Astrocyte of the cerebellum (primary cell): ENCODE data around the gene EDARADD.

Experiments used
- DNase-seq: peaks from one replicate; pipeline ENCODE4 v3.0.0-alpha.2; 2011; ENCODE audit warnings: low read depth
- H3K4me3 ChIP-seq: 2 replicates; pipeline ENCODE4 v1.5.1; 2011; ENCODE audit warnings: mild to moderate bottlenecking, low read depth, low read length, moderate library complexity
- in situ Hi-C: cut with HindIII; loops from 2 replicates; pipeline ENCODE4 v1.10.0; 2017; ENCODE audit warnings: low sequenced_read_pairs
- TF ChIP-seq, protein P1 (sequence below): IDR thresholded peaks from 2 replicates; pipeline ENCODE4 v1.5.1; 2012; ENCODE audit warnings: low read length, low read depth, moderate library complexity, mild to moderate bottlenecking; ENCODE audit errors: missing control alignments

EDARADD gene

DNA sequence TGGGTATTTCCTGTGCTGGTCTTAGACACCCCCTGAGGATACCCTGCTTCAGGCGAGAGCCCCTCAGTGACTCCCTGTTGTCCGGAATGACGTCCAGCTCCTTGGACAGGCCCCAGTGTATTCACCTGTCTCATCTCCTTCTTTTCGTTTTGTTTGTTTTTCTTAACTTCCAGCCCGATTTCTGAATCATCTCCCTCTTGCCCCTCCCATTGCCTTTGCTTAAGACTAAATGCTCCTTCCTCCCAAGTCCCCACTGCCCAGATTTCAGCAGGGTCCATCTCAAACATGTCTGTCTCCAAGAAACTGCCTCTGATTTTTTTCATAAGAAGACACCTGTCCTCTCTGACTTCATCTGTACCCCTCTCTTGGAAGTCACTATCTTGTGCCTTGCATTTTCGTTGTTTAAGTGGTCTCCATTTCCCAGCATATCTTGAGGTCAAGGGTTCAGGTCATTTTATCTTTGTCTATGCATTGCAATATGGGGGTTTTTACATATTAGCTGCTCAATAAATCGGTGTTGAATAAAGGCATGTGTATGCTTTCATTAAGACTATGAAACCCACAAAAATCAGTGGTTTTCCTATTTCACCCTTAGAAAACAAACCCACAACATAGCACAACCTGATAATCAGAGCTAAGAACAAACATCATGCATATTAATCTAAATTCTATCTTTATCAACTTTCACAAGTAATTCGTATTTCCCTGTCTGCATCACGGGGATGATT, 71.3 kb downstream of the EDARADD start:
- in situ Hi-C loops: no loop called here
- DNase-seq: no peak
- H3K4me3 ChIP-seq: no peak overlapping the region
- TF ChIP-seq, protein P1, sequence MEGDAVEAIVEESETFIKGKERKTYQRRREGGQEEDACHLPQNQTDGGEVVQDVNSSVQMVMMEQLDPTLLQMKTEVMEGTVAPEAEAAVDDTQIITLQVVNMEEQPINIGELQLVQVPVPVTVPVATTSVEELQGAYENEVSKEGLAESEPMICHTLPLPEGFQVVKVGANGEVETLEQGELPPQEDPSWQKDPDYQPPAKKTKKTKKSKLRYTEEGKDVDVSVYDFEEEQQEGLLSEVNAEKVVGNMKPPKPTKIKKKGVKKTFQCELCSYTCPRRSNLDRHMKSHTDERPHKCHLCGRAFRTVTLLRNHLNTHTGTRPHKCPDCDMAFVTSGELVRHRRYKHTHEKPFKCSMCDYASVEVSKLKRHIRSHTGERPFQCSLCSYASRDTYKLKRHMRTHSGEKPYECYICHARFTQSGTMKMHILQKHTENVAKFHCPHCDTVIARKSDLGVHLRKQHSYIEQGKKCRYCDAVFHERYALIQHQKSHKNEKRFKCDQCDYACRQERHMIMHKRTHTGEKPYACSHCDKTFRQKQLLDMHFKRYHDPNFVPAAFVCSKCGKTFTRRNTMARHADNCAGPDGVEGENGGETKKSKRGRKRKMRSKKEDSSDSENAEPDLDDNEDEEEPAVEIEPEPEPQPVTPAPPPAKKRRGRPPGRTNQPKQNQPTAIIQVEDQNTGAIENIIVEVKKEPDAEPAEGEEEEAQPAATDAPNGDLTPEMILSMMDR: no peak

DNA sequence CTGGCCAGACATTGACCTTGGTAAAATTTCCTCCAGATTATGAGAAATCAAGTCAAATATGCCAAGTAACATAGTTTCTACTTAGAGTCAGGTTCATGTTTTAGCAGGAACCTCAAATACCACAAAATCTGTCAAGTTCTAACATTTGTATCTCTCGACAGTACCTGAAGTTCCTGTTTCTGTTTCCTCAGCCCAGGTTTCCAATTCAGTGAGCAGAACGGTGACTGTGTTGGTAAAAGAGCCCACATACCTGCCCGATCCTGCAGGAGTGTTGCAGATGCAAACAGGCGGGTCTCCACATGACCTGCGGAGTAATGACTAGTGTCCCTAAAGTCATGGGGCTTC, 71.8 kb downstream of the EDARADD start:
- no peak overlapping the region for H3K4me3 ChIP-seq
- no peak for DNase-seq
- TF ChIP-seq, protein P1: no peak
- in situ Hi-C loops: no loop called here

DNA sequence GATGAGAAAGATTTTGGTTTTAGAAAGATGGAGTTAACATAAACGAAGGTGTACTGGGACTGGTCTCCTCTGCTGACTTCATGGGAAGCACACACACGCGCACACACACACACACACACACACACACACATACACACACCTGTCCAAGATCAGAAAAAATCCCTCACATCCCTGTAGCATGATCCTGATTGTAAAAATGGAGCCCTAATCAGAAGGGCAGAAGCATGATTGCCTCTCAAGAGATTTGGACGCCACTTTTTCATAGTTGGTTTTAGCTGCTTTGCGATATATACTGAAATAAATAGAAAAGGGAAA, 73.2 kb downstream of the EDARADD start:
- TF ChIP-seq, protein P1: no peak
- no peak for DNase-seq
- in situ Hi-C loops: no loop called here
- no peak overlapping the region for H3K4me3 ChIP-seq

DNA sequence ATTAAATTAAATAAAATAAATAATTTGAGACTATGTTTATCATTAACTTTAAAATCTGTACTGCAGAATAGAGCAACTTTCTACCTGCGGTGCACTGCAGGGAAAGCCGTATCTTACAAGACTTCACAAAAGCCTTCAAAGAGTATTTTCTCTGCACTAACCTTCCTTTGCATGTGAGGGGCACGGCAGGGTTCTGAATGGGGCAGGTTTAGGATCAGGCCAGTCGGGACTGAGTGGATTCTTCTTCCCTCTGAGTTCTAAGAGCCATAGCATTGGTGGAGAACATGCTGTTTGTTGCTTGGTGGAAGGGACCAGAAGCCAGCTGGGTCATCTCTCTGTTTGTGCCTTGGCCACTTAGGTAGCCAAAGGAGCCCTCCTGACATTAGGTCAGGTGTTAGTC, 74.5 kb downstream of the EDARADD start:
- DNase-seq: no peak
- H3K4me3 ChIP-seq: no peak overlapping the region
- in situ Hi-C loops: no loop called here
- TF ChIP-seq, protein P1: no peak

DNA sequence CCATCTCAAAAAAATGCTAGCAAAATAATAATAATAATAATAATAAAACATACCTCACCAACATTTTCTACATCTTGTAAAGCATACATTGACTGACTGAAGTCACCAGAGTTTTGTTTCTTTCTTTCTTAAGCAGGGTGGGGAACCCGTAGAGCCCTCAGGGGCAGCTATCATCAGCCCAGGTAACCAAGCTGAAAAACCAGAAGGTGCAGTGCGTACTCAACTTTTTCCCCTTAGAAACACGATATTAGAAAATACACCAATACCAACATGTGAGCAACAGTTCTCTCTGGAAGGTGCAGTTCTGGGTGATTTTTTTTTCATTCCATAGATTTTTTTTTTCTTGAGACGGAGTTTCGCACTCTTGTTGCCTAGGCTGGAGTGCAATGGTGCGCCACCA, 75.4 kb downstream of the EDARADD start:
- in situ Hi-C loops: no loop called here
- DNase-seq: no peak
- no peak overlapping the region for H3K4me3 ChIP-seq
- TF ChIP-seq, protein P1: no peak

DNA sequence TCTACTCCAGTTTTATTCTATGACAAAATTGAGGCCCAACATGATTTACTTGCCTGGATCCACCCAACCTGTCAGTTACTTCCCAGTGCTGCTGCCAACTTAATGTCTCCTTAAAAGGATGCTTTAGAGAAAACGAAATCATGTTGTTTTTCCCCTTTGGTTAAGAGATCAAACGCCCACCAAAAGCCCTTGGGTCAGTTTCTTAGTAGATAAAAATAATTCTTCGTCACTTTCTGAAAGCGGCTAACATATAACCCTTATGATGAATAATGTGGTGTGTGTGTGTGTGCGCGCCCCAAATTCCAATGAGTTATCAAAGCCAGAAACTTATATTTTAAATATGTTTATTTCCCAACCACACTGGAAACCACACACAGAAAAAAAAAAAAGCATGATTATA, 77.0 kb downstream of the EDARADD start:
- DNase-seq: no peak
- H3K4me3 ChIP-seq: no peak overlapping the region
- in situ Hi-C loops: no loop called here
- TF ChIP-seq, protein P1: no peak
